KOPT-K1 (cell line): ENCODE data around the gene HOXA11.

Experiments used
- H3K27ac ChIP-seq: fragments of 200-600 bp; sonication (generic); 2 replicates; pipeline ENCODE4 v1.5.1; 2016; ENCODE audit warnings: antibody characterized with exemption, mild to moderate bottlenecking, low read depth, low read length; ENCODE audit not compliant: poor library complexity, severe bottlenecking
- H3K36me3 ChIP-seq: fragments of 200-600 bp; sonication (generic); 2 replicates; pipeline ENCODE4 v1.5.1; 2017; ENCODE audit warnings: antibody characterized with exemption, mild to moderate bottlenecking, low read length, moderate library complexity; ENCODE audit not compliant: insufficient read depth
- H3K9me3 ChIP-seq: fragments of 200-600 bp; sonication (generic); 2 replicates; pipeline ENCODE4 v1.5.1; 2017; ENCODE audit warnings: antibody characterized with exemption, low read length, mild to moderate bottlenecking; ENCODE audit not compliant: insufficient read depth, poor library complexity, severe bottlenecking

The HOXA11 gene

DNA sequence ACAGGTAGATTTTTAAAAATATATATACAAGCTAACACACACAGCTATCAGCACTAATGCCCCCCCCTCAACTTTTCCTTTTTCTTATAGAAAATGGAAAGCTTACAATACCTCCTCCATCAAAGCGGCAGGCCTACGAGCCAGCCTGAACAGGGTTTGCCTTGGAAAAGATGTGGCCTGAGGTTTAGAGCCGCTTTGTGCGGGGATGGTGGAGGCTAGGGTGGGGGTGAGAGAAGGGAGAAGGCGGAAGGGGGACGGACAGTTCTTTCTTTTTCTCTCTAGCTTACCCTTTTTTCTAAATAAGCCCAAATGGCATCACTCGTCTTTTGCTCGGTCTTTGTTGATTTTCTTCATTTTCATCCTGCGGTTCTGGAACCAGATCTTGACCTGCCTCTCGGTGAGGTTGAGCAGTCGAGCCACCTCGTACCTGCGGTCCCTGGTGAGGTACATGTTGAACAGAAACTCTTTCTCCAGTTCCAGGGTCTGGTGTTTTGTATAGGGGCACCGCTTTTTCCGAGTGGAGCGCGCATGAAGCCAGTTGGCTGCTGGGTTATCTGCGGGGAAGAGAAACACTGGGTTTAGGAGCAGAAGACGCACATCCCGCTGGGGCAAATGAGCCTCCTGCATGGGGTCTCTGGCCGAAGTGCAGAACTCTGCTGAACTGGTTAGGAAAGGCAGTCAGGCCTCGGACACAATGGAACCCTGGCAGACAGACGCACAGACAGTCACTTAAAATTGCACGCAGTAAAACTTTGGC, 21.6 kb downstream of the HOXA11 start:
- Histone ChIP-seq H3K36me3 (no peaks in the 10 kb centered on the region), H3K9me3 (peaks cover 2% of the 10 kb centered on the region), H3K27ac (no peak overlapping the region)

DNA sequence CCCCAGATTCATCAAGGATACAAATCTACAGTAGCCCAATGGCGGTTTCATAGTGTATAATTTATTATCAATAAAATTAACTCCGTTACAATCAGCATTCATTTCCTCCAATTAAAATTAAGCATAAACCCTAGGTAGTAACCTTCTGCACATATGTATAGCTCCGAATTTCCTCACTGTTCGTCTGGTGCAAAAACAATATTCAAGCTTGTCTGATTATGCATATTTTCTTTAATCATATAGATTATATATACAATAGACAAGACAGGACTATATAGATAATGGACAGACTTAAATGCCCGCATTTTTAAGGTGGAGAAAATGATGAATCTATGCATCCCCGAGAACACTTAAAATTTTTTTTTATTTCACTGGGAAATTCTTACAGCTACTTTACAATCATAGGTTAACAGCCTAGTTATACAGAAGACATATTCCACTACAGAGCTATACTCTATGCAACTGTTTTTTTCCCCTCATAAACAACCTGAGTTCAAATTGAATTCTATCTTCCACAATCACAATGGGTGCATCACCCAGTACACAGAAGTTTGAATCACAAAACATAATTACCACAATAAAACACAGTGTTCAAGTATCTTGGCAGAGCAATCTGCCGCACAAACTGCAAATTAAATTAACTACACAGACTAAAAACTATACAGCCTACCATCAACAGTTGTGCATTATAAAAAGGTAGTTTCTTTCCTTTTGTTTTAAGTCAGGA, 22.3 kb downstream of the HOXA11 start:
- peaks cover 9% of the 10 kb centered on the region for H3K9me3 ChIP-seq
- no peaks in the 10 kb centered on the region for H3K36me3 ChIP-seq
- no peak overlapping the region for H3K27ac ChIP-seq

DNA sequence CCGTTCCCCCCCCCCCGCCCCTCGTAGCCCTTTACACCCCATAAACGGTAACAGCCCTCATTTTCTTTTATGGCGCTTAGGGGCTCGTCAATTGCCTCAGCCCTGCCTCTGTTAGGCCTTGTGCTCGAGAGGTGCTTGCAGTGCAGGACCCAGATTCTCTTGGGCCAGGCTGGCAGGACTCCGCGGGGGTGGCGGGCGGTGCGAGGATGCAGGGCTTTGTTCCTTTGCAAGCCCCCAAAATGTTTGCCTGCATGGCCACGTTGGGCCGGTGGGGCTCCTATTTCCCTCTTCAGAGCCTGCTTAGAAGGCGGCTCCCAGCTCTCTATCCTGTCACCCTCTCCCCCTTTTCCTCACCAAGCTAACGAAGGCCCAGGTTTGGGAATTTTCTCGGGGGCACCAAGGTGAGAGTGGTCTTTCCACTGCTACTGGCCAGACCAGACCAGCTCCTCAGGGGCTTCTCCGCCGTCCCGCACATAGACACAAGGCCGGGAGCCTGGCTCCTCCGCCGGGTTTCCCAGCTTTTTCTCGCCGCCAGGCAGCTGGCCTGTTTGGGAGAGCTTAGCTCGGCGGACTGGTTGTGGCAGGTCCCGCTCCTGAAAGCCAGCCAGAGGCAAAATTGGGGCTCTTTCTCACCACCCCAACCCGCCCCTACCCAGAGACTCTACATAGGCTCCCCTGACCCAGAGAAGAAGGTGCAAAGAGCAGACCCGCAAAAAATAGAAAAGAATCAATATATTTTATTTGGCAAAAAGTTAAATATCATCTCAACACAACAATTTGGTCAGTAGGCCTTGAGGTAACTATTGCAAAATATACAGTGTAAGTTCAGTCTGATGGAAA, 23.1 kb downstream of the HOXA11 start:
- Histone ChIP-seq H3K9me3 (peaks cover 17% of the 10 kb centered on the region), H3K27ac (no peak overlapping the region), H3K36me3 (no peaks in the 10 kb centered on the region)

DNA sequence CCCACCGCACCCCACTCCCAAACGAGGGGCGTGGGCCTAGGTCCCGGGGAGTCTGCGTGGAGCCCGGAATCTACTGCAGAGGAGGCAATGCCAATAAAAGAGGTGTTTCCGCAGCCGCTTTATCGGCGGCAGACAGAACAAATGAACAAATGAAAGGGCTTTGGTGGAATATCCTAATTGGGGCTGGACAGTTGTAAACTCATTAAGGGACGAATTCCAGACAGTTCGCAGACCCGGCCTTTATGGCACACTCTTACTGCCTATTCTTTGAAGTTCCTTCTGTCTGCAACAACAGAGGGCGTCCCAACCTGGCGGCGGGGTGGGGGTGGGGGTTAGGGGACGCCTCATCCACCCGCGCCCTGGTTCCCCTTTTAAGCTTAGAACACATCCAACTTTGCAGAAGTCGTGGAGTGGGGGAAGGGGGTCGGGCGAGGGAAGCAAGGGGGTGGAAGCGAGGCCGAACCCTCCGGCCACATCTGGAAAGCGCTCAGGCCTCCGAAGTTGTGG, 23.8 kb downstream of the HOXA11 start:
- peaks cover 23% of the 10 kb centered on the region for H3K9me3 ChIP-seq
- no peak overlapping the region for H3K27ac ChIP-seq
- no peaks in the 10 kb centered on the region for H3K36me3 ChIP-seq

DNA sequence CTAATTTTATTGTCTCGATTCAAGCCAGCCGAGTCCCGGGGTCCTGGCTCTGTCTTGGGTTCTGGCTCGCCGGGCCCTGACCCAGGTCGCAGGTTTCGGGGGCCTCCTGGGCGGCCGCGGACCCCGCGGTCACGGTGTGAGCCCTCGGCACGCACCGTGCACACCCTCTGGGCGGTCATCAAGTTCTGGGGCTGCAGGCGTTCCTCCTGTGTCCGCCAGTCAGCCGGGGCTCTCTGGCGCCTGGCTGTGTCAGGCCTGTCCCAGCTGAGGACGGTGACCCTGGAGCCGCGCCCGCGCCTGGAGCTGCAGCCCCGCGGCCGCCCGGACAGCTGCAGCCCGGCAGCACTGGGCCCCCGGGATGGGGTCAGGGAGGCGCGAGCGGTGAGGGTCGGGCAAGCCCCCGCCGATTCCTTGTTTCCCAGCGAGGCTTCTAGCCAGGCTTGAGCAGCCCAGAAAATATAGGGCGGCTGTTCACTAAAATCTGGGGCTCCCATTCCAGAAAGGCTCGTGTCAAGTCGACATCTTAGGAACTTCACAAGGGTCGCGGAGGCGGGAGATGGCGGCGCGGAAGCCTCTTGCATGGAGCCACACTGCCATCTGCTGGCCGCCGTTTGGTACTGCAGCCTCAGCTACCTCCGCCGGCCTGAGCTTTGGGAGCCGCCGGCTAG, 24.4 kb downstream of the HOXA11 start:
- peak overlapping the region; percentile 47 for H3K27ac ChIP-seq
- no peaks in the 10 kb centered on the region for H3K36me3 ChIP-seq
- H3K9me3 ChIP-seq, result peaks cover 27% of the 10 kb centered on the region

DNA sequence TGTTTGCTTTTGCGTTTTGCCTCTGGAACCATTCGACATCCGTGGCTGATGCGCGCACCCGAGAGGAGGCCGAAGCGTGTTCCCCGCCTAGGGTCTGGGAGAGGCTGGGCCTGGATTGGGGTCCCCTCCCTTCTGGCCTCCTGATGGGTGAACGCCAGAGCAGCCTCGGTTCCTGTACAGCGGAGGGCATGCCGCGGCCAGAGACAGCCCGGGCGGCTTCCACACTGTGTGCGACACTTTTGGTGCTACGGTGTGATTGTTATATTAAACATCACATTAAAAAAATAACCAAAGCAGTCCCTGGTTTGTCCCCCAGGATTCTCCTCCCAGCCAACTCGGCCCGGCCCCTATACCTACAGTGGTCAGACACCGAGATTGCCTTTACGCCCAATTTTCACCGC, 24.9 kb downstream of the HOXA11 start:
- no peaks in the 10 kb centered on the region for H3K36me3 ChIP-seq
- peaks cover 32% of the 10 kb centered on the region for H3K9me3 ChIP-seq
- H3K27ac ChIP-seq, result no peak overlapping the region

DNA sequence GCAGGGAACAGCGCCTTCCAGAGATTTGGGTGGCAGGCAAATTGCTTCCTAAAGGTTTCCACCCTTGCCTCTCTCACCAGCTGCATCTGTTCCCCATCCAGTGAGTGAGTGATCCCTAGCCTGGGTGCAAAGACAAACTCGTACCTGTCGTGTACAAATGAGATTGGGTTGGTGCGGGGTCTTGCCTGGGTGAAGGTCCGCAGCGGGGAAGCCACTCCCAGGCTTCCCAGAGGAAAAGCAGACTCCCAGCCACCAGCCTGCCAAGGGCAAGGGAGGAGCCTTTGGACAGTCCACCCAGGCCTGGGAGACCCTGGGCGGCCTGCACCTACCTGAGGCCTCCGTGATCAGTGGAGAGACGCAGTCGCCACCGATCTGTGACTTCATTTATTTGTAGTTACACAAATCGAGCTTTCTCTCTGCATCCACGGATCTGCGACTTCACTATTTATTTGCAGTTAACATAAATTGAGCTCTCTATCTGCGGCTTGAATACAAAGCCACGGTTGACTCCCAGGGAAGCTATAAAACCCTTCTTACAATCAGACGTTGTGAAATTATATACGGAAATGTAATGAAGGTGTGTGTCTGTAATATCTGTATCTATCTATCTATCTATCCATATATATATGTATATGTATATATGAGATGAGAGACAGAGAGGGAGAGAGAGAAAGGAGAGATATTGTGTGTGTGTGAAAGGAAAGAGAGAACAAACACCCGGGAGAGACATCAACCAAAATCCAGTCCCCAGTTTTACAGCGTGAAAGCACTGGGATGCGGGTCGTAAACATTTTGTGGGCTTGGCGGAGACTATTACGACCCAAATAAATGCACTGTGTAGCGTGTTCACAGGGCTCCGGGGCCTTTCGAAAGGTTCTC, 25.5 kb downstream of the HOXA11 start:
- Histone ChIP-seq H3K9me3 (peaks cover 37% of the 10 kb centered on the region), H3K27ac (no peak overlapping the region), H3K36me3 (no peaks in the 10 kb centered on the region)

DNA sequence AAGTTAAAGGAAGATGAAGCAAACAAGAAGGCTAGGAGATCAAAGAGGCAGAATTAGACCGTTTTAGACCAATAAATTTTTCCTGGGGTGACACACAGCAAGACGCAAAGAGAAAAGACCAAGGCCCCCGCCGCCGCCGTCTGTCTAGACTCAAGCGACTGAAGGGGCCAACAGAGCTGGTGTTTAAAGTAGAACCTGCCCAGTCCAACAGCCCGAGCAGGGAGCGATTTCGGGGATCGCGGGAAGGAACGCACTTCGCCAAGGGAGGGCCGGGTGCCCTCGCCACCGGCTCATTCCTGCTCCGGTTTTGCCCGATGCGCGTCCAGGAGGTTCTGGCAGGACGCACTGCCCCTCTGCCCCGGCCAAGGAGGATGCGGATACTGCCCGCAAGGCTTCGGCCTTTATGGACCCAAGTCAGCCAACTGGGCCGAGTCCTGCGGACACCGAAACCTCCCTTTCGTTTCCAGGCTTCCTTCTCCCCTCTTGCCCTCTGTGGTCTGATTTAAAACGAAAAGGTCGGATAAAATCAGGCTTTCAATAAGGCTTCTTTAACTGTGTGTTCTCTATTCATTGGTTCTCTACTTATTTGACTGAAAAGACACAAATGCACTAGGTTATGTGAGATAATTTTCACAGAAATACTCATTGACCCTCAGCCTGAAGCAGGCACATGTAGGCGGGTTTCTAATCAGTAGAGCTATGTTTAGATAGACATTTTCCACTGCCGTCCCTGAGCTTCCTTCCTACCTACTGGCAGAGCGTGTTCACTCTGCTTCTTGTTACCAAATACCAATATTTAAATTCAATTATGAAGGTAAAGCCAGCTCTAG, 26.4 kb downstream of the HOXA11 start:
- Histone ChIP-seq H3K27ac (no peak overlapping the region), H3K36me3 (no peaks in the 10 kb centered on the region), H3K9me3 (peaks cover 37% of the 10 kb centered on the region)

DNA sequence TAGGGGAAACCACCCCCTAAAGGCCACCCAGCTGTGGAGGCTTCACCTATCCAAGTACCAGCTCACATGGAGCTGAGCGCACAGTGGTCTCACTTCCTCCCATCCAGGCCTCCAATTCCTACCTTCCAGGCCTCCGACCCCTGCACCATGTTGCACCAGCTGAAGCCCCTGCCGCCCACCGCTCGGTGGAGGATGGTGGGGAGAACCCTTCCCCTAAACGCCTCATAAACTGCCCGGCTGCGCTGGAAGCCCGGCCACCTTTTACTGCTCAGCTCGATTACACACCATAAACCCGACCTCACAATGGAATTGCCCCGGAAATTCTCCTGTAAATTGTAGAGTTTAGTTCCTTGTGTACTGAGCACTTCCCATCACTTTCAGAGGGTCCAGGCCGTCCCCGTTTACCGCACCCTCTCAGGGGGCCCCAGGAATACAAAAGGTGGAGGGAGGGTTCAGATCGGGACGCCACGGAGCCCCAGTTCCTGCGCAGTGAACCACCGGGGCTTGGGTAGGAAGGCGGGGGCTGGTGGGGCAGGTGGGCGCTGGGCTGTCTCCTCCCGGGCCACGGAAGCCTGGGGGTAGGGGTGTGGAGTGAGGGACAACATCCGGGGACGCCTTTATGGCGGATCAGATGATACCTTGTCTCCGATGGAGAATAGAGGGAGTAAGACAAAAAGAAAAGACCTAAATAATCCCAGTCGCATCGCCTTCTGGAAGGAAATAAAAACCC, 27.2 kb downstream of the HOXA11 start:
- Histone ChIP-seq H3K36me3 (no peaks in the 10 kb centered on the region), H3K27ac (no peak overlapping the region), H3K9me3 (peaks cover 37% of the 10 kb centered on the region)

DNA sequence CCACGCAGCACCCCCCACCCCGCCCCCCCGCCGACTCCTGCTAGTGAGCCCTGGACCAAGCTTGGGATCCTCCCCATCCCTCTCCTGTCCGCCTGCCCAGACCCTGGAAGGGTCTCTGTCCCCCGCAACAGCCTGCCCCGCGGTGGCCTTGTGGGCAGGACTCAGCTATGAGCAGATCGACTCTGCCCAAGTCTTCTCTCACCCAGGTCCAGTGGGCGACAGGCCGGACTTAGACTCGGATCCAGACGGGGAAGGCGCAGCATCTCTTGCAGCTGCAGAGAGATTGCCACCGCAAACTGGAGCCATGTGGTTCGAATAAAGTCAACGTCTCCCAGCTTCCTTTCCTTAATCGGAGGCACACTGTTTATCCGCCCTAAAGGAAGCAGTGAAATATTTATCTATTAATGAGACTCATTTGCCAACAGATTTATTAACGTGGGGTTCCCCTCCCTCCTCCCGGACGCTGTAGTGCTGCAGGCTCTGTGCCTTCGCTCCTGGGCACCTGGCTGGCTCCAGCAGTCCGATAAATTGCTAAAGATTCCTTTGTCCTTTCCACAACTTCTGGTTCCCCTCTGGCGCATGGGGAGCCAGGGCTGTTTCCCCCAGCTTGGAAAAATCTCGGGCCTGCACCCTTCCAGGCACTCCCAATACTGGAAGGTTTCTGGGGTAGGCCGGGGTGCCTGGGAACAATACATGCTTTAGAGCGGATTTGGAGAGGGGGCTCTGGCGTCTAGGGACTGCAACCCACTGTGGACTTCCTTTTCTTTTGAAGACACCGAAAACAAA, 27.9 kb downstream of the HOXA11 start:
- Histone ChIP-seq H3K9me3 (peaks cover 37% of the 10 kb centered on the region), H3K36me3 (no peaks in the 10 kb centered on the region), H3K27ac (no peak overlapping the region)

DNA sequence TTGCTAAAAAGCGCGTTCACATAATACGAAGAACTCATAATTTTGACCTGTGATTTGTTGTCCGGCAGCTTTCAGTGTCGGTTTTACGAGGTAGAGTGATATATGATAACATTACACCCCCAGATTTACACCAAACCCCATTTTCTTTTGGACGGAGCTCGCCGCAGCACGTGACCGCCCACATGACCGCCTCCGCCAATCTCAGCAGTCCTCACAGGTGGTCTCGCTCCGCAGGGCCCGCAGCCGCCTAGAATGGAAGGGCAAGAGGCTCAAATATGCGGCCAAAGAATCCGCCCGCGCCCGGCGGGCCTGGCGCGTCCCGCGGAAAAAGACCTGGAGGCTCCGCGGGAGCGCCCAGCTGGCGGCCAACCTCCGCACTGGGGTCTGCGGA, 28.5 kb downstream of the HOXA11 start, which contains the start of gene HOXA7:
Gene HOXA7, minus strand, starts transcription at position 168 of the 391 bp plus-strand sequence. Its CDS starts 130 bp downstream, at position 38.
- peaks cover 37% of the 10 kb centered on the region for H3K9me3 ChIP-seq
- H3K27ac ChIP-seq, result no peak within 1 kb of the TSS
- no peaks in the 10 kb centered on the region for H3K36me3 ChIP-seq

DNA sequence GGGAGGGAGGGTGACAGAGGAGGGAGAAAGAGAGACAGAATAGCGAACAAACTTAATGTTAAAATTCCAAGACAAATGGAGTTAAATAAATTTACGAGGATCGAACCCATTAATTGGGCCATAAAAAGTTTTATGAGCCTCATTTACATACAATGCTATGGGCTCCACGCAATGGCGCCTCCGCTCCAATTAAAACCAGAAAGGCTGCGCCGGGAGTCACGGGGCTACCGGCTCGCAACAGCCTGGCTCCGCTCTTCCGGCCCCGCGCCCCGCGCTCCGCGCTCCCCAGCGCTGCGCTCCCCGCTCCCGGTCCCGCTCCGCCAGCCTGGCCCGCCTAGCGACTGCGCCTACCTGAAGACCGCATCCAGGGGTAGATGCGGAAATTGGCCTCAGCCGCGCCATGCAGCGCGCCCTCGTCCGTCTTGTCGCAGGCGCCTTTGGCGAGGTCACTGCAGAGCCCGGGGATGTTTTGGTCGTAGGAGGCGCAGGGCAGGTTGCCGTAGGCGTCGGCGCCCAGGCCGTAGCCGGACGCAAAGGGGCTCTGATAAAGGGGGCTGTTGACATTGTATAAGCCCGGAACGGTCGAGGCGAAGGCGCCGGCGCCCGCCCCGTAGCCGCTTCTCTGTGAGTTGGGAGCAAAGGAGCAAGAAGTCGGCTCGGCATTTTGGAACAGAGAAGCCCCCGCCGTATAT, 29.1 kb downstream of the HOXA11 start:
- H3K27ac ChIP-seq, result no peak overlapping the region

More for the DNA sequence above, 29.1 kb downstream of the HOXA11 start:
- no peaks in the 10 kb centered on the region for H3K36me3 ChIP-seq
- H3K9me3 ChIP-seq, result peaks cover 37% of the 10 kb centered on the region
